GM13977 (cell line): ENCODE data around the gene DKK1.
"Not testable (repeated sequence)": the region's sequence is repeated elsewhere in the genome, so short reads cannot be mapped to it uniquely, and the experiment has no call there.

Source experiments
- DNase-seq: peaks from one replicate; pipeline ENCODE4 v3.0.0; 2012; ENCODE audit warnings: low spot score
- CTCF ChIP-seq: IDR thresholded peaks from 2 replicates; pipeline ENCODE4 v1.5.1; 2012; ENCODE audit warnings: mild to moderate bottlenecking, control low read depth; ENCODE audit not compliant: insufficient read depth; ENCODE audit errors: extremely low read depth, missing control alignments
- in situ Hi-C: fragments of 300-500 bp; cut with MboI; formaldehyde crosslinking; loops from one replicate; pipeline ENCODE4 v1.12.0; 2022; ENCODE audit warnings: low sequenced_read_pairs, low pct_unique_long_range_greater_than_20kb, mixed read lengths, inconsistent platforms; ENCODE audit not compliant: unreplicated experiment

The DKK1 gene

GRCh38 chr10:52353960-52354394 is 39.9 kb downstream of the DKK1 start:
- no peak for DNase-seq
- in situ Hi-C loops = no loop called here
- TF ChIP-seq CTCF = no peak

- in situ Hi-C loops = no loop called here
- TF ChIP-seq CTCF = no peak
- DNase-seq = no peak
Measured at GRCh38 chr10:52357971-52358370, 43.9 kb downstream of the DKK1 start.

- in situ Hi-C loops = no loop called here
- no peak for TF ChIP-seq CTCF
- no peak for DNase-seq
Measured at GRCh38 chr10:52359441-52359840, 45.4 kb downstream of the DKK1 start.

GRCh38 chr10:52365547-52366432 is 51.7 kb downstream of the DKK1 start:
- DNase-seq, in situ Hi-C loops: not testable (repeated sequence)
